ENCODE data around the gene SETD5. TPM values are rescaled to one million over a fixed set of nuclear protein-coding genes. Genes with fewer than 3 reads are reported as not detected.

SETD5 gene
- total and polyA plus RNA-seq, 2 of the 4 experiments (the other 2 are of a cell fraction), result 42.7 to 62.9 TPM

GRCh38 chr3:9497821-9498565 is 100.6 kb downstream of the SETD5 start:
- H3K36me3 ChIP-seq (ENCODE audit: control insufficient read depth, insufficient read depth, low read length), result no peaks in the 10 kb centered on the region
- no peak overlapping the region for H2AK5ac ChIP-seq (ENCODE audit: low read depth, low read length)
- H2BK5ac ChIP-seq (ENCODE audit: low read depth, low read length, poor library complexity, severe bottlenecking), result no peak overlapping the region
- H4K20me1 ChIP-seq (ENCODE audit: insufficient read depth, low read length), result peaks cover 3% of the 10 kb centered on the region; the same call in 1 of the 2 replicates
- peak; percentile 74 for DNase-seq
- peaks cover 3% of the 10 kb centered on the region; the same call in 1 of the 2 replicates for H3K27me3 ChIP-seq (ENCODE audit: control insufficient read depth, insufficient read depth, low read length)
- 0 out of 2 replicates have a peak overlapping the region, but pooled peaks have one; percentile 6 for H3K4me2 ChIP-seq (ENCODE audit: low read depth, low read length)
- BruUV-seq (replicated peaks), result no TSS peak
- H3K56ac ChIP-seq (ENCODE audit: extremely low read depth, insufficient read depth, low read length), result no peak overlapping the region
- no peak overlapping the region for H3K18ac ChIP-seq (ENCODE audit: low read depth, low read length)
- no peak overlapping the region for H4K5ac ChIP-seq (ENCODE audit: low read depth, low read length)
- H2BK20ac ChIP-seq (ENCODE audit: low read depth, low read length), result no peak overlapping the region
- no peak overlapping the region for H3K4ac ChIP-seq (ENCODE audit: low read depth, low read length)
- ChIA-PET POLR2A (ENCODE audit: unreplicated experiment) (no interaction called here), CTCF (interaction anchor here (1.0 kb wide), 1 partner anchor 145 kb away, joined by 4 read pairs; no protein-coding TSS in a partner anchor)
- H3K23ac ChIP-seq (ENCODE audit: low read depth, low read length), result no peak overlapping the region
- H3K9me1 ChIP-seq (ENCODE audit: insufficient read depth, low read length), result peaks cover 6% of the 10 kb centered on the region; the same call in 1 of the 2 replicates
- H2AFZ ChIP-seq (replicated peaks; ENCODE audit: low read length, poor library complexity), result no peak overlapping the region
- peak; percentile 27; the same call in 1 of the 2 replicates for TF ChIP-seq FOS (IDR thresholded peaks at IDR 0.05; ENCODE audit: low read depth, low read length)
- TF ChIP-seq BHLHE40 (IDR thresholded peaks at IDR 0.05; ENCODE audit: low read depth, low read length), result no peak
- 70% methylated on average over 2 of the region's 8 CpGs; no CpG with 5 or more reads in 1 of the 2 experiments for WGBS, 2 experiments (ENCODE audit: extremely low coverage in 2 of 2, insufficient read length in 1 of 2)
- H3K4me1 ChIP-seq (ENCODE audit: control insufficient read depth, insufficient read depth, low read length), result peaks cover 5% of the 10 kb centered on the region
- no peaks in the 10 kb centered on the region for H3K79me1 ChIP-seq (ENCODE audit: low read depth in 1 of 2, low read length in 2 of 2)
- H2BK15ac ChIP-seq (ENCODE audit: low read depth, low read length), result no peak overlapping the region
- no peak overlapping the region for H3K14ac ChIP-seq (replicated peaks; ENCODE audit: low read depth, low read length)
- H4K8ac ChIP-seq (ENCODE audit: low read depth in 2 of 2, low read length in 2 of 2), result no peak overlapping the region
- no peak overlapping the region for H3K27ac ChIP-seq (ENCODE audit: insufficient read depth, low read length)
- H3K9ac ChIP-seq (ENCODE audit: low read depth, low read length), result no peak overlapping the region
- in situ Hi-C loops (cut with MboI; ENCODE audit: low sequenced_read_pairs) (no loop called here), intact Hi-C loops (cut with micrococcal nuclease) (no loop called here), dilution Hi-C loops (cut with HindIII; ENCODE audit: low sequenced_read_pairs, unreplicated experiment) (no loop called here)
- H3K9me3 ChIP-seq (ENCODE audit: control insufficient read depth, insufficient read depth, low read length), result no peaks in the 10 kb centered on the region
- H2BK120ac ChIP-seq (ENCODE audit: low read depth, low read length), result no peak overlapping the region
- no peak overlapping the region for H2AK9ac ChIP-seq (replicated peaks; ENCODE audit: low read depth, low read length, poor library complexity)
- no peak overlapping the region for H4K91ac ChIP-seq (ENCODE audit: insufficient read depth, low read depth, low read length)
- H3K4me3 ChIP-seq (ENCODE audit: insufficient read depth, low read depth, low read length), result no peak overlapping the region
- peak; percentile 36 for ATAC-seq (ENCODE audit: low read depth)

Data from IMR-90 (cell line).